HG03521 (cell line): ENCODE results near the gene INS.

Experiments used
- ATAC-seq: cut with Tn5 transposase; IDR thresholded peaks from one replicate; pipeline ENCODE4 v1.9.1; 2021; ENCODE audit warnings: mild to moderate bottlenecking, moderate library complexity; ENCODE audit not compliant: unreplicated experiment

INS gene

DNA sequence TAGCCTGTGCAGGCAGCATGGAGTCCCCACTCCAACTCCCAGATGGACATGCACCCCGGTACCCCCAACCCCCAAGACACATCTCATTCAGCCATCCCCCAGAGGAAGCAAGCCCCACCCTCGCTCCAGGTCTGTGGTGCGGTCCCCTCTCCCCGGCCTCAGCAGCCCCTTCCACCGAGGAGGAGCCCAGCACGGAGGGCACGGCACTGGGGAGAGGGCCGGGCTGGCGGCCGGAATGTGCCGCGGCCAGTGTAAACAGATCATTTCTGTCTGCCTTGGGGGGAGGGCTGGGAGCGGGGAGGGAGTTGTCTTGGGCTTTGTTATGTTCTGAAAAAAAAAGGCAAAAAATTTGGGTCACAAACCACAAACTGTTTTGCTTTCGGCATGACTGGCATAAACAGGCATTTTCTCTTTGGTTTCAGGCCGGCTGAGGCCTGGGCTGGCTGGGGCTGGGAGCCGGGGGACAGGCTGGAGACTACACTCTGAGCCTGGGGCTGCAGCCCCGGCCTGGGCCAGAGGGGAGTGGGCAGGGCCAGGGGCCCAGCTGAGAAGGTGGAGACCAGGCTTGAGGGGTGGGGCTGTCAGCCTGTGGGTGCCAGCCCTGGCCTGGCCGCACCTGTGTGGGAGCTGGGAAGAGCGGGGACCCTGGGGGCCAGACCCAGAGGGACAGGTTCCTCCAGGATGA is 38.6 kb downstream of the INS start:
- ATAC-seq = no peak

DNA sequence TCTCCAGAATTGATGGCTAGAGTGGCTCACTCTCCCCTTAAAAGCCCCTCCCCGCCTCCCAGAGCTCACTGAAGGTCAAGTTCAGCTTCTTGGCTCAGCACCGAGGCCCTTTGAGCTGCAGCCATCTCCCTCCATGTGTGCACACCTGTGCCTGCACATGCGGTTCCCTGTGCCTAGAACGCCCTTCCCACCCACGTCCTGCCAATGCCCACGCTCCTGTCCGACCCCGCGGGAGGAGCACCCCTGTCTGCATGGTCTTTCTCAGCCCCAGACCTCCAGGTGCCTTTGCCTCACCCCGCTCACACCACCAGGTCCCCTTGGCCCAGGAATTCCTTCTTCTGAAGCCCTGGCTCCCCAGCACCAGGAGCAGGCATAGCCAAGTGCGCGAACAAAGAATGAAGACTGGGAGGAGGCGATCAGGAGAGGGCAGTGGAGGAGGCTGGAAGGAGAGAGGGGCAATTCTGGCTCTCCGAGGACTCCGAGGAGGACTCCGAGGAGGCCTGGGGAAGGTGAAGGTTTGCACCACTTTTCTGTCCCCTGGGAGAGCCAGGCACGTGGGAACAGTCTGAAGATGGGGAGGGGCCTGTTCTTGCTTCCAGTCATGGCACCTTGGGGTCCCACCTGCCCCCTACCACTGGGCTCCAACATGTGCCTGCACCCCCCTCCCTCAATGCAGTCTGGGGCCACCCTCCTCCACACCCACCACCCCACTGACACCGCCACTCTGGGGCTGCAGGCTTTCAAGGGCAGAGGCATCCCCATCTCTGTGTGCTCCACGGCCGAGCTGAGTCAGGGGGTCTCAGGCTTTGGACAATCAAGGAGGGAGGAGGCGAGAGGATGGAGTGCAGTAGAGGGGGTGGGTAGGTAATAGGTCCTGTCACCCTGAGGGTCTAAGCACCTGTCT is 39.5 kb downstream of the INS start:
- no peak for ATAC-seq

DNA sequence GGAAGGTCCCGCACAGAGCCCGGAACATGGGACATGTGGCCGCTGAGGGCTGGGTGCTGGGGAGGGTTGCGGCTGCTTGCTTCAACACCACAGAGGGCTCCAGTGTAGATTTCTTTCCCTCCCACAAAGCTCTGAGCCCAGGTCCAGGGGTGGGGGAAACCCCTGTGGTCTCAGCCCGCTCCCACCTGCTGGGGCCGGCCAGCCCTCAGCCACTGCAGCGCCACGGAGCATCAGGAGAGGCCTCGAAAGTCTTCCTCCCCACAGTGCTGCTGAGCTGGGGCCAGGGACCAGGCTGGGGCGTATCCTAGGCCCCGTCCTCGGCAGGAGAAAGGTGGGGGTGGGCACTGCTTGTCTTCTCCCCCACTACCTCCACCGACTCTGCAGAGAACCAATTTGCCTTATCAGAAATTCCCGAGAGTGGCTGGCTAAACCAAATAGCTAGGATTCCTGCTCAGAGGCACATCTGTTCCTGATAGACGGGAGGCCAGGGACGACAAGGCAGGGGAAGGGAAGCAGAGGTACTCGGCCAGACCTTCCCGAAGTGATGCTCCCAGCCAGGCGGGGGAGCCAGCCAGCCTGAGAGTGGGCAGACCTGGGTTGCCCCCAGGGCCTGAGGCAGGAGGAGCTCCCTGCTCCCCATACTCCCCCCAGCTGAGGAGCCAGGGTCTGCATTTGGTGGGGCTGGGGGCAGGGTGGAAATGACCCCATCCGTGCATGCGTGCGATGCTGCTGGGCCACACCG is 40.5 kb downstream of the INS start:
- no peak for ATAC-seq

- no peak for ATAC-seq
Measured at GRCh38 chr11:2118677-2119076, 42.3 kb downstream of the INS start.

GRCh38 chr11:2116680-2117079 is 44.3 kb downstream of the INS start:
- no peak for ATAC-seq

GRCh38 chr11:2115308-2115707 is 45.7 kb downstream of the INS start:
- ATAC-seq = no peak

DNA sequence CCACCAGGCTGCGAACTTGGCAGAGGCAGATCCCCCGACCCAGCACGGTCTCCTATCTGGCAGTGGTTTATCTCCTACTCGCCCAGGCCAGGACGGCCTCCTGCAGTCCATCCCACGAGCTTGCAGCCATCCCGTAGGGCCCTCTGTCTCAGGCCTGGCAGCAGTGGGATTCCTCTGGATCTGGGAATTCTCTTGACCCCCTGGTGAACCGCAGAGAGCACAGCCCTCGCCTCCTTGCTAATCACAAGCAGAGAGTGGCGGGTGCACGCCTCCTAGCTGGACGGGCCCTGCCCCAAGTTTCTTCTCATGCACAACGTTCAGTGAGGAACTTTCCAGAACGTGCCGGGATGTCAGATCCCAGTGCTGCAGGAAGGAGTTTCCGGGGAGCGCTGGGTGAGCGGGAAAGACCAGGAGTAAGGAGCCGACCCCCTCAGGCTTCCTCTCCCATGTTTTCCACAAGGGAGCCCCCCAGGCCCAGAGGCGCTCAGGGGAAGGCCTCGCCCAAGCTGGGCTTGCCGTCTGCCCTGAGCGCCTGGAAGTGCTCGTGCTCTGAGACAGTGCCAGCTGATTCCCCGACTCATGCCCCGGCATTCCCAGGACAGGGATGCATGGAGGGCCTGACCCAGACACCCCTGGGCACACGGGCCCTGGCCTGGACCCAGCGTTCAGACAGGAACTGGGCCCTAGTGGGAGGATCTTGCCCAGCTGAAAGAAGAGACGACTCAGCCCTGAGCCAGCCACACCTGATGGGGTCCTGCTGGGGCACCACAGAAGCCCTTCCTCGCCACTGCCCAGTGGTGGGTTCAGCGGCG is 46.4 kb downstream of the INS start:
- no peak for ATAC-seq

DNA sequence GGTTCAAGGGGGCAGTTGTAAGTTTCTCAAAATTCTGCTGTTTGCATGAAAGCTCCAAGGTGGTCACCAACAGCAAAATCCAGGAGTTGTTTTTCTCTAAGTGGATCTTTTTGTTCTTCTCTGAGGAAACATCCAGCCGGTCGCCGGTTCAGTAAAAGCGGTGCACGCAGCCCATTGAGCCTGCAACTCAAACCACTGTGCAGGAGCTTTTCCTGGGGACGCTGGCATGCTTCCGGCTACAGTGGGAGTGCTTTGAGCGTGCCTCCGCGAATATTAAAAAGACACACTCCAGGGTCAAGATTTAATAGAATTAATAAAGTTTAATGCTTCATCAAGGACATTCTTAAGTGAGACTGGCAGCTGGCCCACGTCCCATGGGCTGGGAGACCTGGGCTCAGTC is 47.2 kb downstream of the INS start:
- ATAC-seq = no peak

DNA sequence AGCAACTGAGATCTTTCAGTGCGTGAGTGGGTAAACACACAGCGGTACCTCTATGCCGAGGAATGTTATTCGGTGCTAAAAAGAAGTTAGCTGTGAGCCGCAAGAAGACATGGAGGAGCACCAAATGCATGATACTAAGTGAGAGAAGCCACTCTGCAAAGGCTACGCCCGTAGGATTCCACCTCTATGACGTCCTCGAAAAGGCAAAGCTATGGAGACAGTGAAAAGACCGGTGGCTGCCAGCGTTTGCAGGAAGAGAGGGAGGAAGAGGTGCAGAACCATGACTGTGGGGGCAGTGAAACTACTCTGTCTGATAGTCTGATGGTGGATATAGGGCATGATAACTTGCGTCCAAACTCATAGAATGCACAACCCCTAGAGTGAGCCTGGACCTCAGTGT is 50.5 kb downstream of the INS start:
- ATAC-seq = no peak
